SK-N-SH treated with all-trans-retinoic acid at 6 μM for 48 hours (cell line): ENCODE data around the gene CHKB.

Experiments
- CREB5 ChIP-seq: fragments of 250-450 bp; sonication (Bioruptor Pico); IDR thresholded peaks from 2 replicates; pipeline ENCODE4 v1.5.1; 2020; ENCODE audit warnings: low read depth, mild to moderate bottlenecking, moderate library complexity
- CSDC2 ChIP-seq: fragments of 250-450 bp; sonication (Bioruptor Pico); IDR thresholded peaks from 2 replicates; pipeline ENCODE4 v1.5.0; 2020; ENCODE audit warnings: mild to moderate bottlenecking, moderate library complexity
- ESRRG ChIP-seq: fragments of 250-450 bp; sonication (Bioruptor Pico); IDR thresholded peaks from 2 replicates; pipeline ENCODE4 v1.6.1; 2021; ENCODE audit warnings: mild to moderate bottlenecking
- PPARA ChIP-seq: fragments of 250-450 bp; sonication (Bioruptor Pico); IDR thresholded peaks from 2 replicates; pipeline ENCODE4 v1.5.0; 2020; ENCODE audit warnings: mild to moderate bottlenecking, borderline replicate concordance
- SNAI2 ChIP-seq: fragments of 250-450 bp; sonication (Bioruptor Pico); IDR thresholded peaks from 2 replicates; pipeline ENCODE4 v1.5.0; 2020; ENCODE audit warnings: mild to moderate bottlenecking, moderate library complexity
- ZFP30 ChIP-seq: fragments of 450-650 bp; formaldehyde crosslinking; IDR thresholded peaks from 2 replicates; pipeline ENCODE4 v1.5.0; 2022; ENCODE audit warnings: mild to moderate bottlenecking, moderate library complexity
- ZNF70 ChIP-seq: fragments of 450-650 bp; formaldehyde crosslinking; IDR thresholded peaks from 2 replicates; pipeline ENCODE4 v1.5.0; 2020; ENCODE audit warnings: mild to moderate bottlenecking, moderate library complexity

GRCh38 chr22:50537765-50538164, 44.9 kb downstream of the CHKB start:
- TF ChIP-seq ESRRG (CRISPR knock-in tag) (no peak), ZNF70 (CRISPR knock-in tag) (no peak), CSDC2 (CRISPR knock-in tag) (no peak), SNAI2 (CRISPR knock-in tag) (no peak), CREB5 (CRISPR knock-in tag) (no peak), ZFP30 (CRISPR knock-in tag) (no peak), PPARA (no peak)
